Measurements from ENCODE around the gene DUSP1. TPM values are rescaled to one million over a fixed set of nuclear protein-coding genes. Genes with fewer than 3 reads are reported as not detected.

The DUSP1 gene
- 469 to 620 TPM (median 589 TPM) in 5 replicates for total RNA-seq (2022; extraction: Qiagen RNA extraction)

GRCh38 chr5:172770675-172771438, at the start of gene DUSP1:
Gene DUSP1, minus strand, starts transcription at chr5:172771195. Its CDS starts 243 bp downstream, at chr5:172770952.

Other genes starting within 250 kb of the DUSP1 start
- 9.2 to 14.0 TPM (median 11.5 TPM) in 5 replicates for gene NEURL1B, start 129.9 kb downstream of the DUSP1 start, total RNA-seq (2022; extraction: Qiagen RNA extraction)
- gene ERGIC1, start 63.1 kb upstream of the DUSP1 start, total RNA-seq (2022; extraction: Qiagen RNA extraction) = 309 to 375 TPM (median 356 TPM) in 5 replicates
- 108 to 130 TPM (median 112 TPM) in 5 replicates for gene RPL26L1, start 188.2 kb upstream of the DUSP1 start, total RNA-seq (2022; extraction: Qiagen RNA extraction)
- gene ATP6V0E1, start 212.6 kb upstream of the DUSP1 start, total RNA-seq (2022; extraction: Qiagen RNA extraction) = 255 to 395 TPM (median 324 TPM) in 5 replicates

Measured in A549 treated with dexamethasone at 1 μM for 4 hours (cell line).